HG02588 (cell line): Measurements from ENCODE around the gene SLC11A2.
"Not testable (repeated sequence)": the region's sequence is repeated elsewhere in the genome, so short reads cannot be mapped to it uniquely, and the experiment has no call there.

Experiments
- ATAC-seq: cut with Tn5 transposase; IDR thresholded peaks from one replicate; pipeline ENCODE4 v1.9.1; 2021; ENCODE audit warnings: mild to moderate bottlenecking, moderate library complexity; ENCODE audit not compliant: unreplicated experiment

The SLC11A2 gene

DNA sequence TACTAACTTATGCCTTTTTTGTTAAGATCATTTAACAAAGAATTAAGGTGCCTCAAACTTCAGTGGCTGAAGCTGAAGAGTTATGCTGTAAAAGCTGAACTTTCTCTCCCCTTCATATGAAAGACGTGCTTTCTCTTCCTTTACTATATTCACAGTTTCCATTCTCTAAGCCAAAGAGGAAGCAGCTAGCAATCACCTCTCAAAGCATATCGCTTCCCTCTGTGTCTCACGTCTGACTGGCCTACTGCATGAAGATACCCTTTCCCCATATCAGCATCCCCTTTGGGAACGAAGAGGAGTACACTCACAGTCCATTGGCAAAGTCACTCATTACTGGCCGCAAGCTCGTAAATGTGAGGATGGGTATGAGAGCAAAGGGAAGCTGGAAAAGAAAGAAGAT is 34.9 kb downstream of the SLC11A2 start:
- ATAC-seq: no peak

DNA sequence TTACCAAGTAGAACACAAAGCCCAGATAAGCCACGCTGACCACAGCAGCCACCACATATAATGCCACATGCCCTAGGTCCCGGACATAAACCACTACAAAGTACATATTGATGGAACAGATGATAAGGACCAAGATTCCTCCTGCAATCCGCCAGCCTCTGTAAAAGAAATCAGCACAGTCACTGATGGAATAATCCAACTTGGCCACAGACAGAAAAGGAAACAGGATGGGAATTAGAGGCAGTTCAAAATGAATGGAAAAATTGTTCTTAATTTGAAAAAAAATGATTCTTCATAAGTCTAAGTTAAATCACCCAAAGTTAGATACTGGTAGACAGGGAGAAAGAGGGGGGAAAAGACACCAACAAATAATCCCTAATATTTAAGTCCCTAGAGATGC is 35.4 kb downstream of the SLC11A2 start:
- ATAC-seq: no peak

DNA sequence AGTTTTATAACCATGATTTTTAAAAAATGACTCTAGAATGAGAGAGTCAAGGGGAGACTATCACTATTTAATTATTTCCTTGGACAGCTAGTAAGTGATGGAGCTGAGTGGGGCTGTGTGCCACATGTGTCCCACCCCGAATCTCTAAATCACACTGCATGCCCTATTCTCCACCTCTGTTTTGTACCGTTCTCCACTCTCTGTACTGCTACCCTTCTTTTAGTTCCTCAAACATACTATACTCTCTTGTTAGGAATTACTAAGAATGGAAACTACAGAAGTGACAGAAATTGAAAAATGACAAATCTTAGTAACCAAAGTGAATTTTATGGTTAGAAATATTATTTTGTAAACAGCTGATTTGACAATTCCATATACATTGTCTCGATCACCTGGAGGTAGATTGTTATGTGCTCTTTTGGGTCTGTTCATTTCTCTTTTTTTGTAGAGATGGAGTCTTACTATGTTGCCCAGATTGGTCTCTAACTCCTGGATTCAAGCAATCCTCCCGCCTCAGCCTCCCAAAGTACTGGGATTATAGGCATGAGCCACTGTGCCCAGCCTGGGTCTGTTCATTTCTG is 35.9 kb downstream of the SLC11A2 start:
- ATAC-seq: no peak

DNA sequence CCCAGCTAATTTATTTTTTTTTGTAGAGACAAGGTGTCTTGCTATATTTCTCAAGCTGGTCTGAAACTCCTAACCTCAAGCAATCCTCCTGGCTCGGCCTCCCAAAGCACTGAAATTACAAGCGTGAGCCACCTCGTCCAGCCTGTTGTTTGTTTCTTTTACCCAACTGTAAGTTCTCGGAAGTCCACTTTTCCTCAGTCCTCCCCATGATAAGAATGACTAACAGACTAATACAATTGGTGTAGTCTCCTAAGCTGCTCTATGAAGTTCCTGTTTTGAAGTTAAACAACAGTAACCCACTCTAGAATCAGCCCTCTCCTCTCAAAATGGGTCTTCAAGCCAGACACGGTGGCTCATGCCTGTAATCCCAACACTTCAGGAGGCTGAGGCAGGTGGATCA is 37.3 kb downstream of the SLC11A2 start:
- ATAC-seq: no peak

DNA sequence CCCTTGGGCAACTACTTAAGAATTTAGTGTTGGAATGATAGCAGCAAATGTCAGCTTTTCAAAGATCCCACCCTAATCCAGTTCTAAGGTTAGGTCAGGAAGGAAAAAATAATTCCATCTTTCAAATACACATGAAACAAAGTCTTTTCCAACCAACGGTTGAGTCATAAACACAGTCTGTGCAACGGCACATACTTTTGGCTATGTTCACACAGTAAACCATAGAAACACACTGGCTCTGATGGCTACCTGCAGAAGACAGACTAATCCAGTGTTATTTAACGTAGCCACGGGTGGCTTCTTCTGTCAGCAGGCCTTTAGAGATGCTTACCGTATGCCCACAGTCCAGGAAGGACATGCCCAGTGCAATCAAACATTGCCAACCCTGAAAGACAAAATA is 38.1 kb downstream of the SLC11A2 start:
- ATAC-seq: no peak

DNA sequence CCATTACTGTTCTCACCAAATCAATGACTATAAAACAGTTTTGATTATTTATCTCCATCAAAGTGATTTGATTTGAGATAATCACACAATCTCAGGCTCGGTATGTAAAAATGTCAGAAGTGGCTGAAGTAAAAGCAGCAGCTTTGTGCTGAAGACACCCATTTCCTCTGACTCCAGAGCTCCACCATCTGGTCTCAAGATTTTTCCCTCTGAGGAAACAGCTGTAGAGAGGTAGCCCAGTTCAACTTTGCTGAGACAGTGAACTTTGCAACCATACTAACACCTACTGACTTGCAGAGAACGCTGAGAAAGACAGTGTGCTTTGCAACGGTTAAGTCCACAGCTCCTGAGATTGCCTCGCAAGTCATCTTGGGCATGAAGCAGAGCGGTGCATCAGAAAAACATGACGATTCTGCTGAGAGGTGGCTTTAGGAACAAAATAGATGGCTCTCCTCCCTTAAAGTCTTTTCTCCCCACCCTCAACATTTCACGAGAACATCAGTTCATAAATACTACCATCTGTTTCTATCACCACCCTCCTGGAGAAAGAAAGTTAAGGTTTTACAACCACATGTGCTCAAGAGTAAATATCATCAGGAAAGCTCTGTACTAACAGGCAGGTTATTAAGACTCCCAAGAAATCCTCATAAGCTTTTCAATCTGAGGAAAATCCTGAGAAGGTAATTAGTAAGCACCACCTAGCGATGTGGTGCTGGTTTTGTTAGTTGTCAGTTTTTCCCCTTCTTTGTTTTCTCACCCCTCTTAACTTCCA is 39.0 kb downstream of the SLC11A2 start:
- no peak for ATAC-seq

DNA sequence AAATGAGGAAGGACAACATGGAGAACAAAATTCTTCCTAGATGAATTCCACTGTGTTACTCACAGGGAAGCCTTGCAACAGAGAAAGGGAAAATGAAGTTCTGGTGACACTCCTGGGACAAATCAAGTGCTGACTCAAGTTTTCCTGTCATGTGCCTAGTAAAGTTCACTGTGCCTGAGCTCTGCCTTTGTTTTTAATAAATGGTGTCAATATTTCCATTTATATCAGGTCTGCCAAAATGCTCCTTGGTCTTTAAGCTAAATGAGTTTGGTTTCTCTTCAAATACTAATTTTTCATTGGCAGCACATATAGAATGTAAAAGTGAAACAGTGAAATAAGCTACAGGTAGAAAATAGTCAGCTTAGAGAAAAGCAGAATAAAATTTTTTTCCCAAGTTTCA is 40.9 kb downstream of the SLC11A2 start:
- no peak for ATAC-seq

DNA sequence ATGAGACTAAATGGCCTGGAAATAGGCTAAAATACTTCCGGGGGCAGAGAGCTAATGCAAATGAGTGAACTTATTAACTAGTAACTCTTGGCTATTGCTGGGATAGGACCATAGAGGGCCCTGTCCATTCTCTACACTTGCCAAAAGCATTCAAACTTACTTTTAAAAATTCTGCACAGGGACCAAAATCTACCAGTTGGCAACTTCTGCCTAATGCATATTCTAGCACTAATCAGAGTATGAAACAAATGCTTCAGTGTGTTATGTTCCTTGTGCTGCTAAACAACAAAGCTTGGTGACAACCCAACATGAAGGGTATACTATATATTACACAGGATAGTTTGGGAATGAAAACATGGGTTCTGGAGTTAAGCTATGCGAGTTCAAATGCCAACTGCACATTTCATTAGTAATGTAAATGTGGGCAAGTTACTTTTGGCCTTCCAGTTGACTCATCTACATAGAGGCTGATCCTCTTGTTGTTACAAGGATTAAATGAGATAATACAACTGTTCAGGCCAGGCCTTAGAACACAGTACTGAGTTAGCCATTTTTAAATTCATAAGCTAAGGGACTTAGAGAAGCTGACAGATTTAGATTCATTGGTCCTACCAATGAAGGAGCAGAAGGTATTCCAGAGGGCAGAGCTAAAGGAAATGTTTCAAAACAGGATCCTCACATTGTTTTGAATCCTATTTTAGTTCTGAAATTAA is 41.4 kb downstream of the SLC11A2 start:
- no peak for ATAC-seq

DNA sequence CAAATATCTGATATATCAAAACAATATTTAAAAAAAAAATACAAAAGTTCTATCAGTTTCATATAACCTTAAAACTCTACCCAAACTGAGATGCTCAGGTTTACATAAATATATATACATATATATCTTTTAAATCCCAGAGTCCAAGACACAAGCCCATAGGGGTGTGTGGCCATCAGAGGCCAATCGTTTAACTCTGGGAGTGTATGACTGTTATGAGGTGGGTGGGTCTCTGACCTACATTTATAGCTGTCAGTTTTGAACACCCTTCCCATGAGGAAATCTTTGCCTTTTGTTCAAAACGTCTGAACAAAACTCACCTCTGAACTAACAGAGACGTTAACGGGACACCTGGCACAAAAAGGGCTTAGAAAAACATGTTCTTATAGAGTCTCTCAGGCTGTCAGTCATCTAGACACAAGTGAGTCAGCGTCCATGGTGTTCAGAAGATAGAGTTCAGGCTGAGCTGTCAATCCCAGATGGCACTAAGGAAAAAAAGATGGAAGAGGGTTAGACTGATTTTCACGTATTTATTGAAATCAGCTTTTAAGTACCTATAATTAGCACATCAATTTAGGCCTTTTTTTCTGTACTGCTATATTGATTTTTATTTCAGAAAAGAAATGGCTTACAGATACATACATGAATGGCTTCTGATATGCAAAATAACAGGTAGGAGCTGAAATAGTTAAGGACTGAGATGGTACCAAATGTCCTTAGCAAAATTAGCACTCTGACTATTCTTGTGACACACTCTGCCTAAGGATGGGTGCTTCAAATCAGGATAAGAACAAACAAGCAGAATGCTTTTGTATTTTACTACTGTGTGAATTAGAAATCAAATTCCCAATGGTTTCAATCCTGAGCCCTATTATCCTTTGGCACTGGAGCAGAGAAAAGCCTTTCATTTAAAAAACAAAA is 44.6 kb downstream of the SLC11A2 start:
- no peak for ATAC-seq

DNA sequence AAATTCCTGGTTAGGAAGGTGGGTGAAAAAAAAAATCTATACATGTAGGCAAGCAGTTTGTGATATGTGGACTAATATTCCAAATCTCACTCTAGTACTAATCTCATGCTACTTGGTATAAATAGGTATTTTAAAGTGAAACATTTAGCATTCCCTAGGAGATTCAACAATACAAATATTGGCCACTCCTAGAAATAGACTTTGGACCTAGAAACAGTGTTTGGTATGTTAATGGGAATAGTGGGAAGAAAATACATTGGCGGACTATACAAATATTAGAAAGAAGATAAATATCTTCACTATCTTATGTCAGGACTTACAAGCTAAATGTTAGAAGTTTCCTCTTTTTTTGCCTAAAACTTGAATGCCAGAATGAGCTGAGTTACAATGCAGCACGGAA is 45.6 kb downstream of the SLC11A2 start:
- ATAC-seq: no peak

DNA sequence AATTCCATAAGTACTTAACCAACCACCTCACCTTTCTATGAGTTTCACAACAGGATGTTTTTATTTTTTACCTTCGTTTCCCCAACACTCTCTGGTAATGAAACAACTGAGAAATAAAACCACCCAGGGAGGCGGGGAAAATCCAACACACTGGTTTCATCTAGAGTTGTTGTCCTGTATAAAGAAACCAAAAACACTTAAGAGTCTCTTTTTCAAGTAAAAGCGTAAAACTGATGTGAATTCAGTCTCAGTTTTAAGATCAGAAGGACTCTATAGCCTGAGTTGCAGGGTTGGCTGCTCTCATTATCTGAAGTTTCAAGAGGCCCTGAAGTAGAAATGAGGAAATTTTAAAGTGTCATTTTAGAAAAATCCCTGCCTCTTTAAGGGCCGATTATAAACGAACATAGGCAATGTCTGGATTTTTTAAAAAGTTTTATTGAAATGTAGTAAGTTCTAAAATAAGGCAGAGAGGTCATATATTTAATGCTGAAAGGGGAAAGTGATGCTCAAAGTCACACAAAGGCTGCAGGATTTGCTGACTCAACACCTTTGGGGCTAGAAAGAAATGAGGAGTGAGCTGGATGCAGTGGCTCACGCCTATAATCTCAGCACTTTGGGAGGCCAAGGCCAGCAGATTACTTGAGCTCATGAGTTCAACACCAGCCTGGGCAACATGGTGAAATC is 46.7 kb downstream of the SLC11A2 start:
- no peak for ATAC-seq

DNA sequence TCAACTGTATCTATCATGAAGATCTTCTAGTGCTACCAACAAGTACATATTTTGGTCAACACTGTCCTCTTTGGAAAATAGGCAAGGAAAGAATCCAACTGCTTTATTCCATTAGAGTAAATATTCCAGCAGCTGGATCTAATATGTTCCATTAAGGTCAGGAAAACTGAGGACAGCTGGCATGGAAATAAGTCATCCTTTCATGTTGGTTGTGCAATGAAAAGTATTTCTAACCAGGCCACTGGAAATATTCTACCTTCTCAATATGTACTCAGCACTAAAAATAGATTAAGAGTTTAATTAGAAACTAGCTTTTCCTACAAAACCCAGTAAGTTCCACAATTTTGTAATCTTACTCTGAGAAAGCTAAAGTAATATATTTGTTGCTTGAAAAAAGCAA is 54.2 kb downstream of the SLC11A2 start:
- ATAC-seq: no peak

DNA sequence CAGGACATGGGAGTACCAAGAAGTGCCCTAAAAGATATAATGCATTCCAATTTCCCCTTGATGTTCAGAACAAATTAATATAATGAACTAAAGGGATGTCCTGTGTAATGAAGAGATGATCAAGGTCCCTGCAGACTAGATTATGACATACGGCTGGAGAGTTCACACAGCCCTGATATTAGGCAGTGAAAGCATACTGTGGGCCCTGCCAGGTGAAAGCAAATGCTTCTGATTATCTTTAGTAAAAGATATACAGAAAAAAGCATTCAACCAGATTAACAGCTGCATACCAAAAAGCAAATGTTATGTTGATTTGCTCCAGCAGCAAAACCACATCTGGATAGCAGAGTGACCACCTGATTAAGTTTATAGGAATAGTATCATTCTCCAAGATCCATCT is 61.8 kb downstream of the SLC11A2 start:
- ATAC-seq: no peak

DNA sequence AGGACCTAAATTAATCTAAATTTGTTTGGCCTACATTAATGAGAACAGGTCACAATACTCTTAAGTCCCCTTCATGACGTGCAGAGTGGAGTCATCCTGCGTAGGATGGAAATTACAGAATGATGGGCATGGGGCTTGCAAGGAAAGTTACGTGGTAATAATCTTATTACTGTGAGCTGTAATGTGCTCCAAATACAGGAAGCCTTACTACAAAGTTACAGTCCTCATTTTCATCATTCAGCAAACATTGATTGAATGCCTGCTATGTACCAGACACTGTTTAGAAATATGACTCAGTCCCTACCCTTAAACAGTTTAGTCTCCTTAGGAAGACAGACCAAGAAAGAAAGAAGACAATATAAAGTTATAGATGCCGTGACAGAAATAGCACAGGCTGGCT is 64.5 kb downstream of the SLC11A2 start:
- no peak for ATAC-seq

DNA sequence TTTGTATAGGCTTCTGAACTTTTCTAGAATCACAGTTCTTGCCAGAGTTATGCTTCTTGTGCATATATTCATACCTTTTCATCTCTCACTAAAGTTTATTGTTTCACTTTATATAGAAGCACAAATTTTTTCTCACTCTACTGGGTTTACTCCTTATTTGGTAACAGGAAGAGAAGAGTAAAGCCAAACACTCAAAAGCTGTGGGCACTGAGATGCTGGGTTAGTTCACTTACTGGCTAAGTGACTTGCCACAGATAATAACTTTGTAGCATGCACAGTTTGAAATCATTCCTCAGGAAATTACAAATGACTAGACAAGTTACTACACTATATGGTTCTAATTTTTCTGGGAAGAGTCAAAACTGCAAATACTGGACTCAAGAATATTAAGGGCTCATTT is 66.1 kb downstream of the SLC11A2 start:
- no peak for ATAC-seq

DNA sequence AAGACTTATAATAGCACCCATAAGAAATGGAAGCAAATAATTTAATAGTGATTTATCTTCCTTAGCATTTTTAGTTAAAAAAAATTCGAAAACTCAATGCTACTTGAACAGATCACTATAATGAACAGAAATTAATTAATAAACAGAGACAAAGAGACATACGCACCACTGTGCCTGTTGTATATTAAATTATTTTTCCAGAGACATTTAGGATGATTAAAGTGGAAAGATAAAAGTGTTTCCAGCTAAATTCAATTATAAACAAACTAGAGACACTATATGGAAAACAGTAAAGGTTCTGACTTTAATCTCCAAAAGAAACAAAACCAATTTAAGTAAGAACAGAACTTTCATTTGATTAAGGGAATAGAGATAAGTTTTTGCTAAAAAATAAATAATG is 70.5 kb downstream of the SLC11A2 start:
- ATAC-seq: no peak

DNA sequence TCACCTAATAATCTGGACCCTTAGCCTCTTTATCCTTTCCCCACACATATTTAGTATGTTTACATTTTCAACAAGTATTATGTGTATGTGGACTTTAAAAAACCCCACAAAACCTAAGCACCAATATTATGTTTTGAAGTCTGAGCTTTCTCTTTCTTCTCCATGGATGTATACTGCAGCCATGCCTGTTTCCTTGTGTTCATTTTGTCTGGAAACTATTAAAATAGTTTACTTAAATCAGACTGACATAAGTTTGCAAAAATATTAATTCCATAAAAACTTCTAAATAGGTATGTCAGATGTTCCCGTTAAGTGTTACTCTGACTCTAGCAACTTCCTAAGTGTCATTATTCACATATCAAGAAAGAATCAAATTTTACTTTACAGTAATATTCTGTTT is 70.9 kb downstream of the SLC11A2 start:
- ATAC-seq: no peak

DNA sequence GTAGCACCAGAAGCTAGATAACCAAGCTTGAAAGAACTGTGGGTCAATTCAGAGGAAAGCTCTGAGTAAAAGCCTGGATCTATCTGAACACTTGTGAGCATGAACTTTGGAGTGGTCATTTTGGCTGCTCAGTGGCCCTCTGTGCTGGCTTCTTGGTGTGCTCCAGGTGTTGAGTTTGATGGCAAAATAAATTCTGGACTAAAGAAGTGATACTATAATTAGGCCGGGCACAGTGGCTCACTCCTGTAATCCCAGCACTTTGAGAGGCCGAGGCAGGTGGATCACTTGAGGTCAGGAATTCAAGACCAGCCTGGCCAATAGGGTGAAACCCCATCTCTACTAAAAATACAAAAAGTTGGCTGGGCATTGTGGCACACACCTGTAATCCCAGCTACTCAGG is 71.4 kb downstream of the SLC11A2 start:
- ATAC-seq: not testable (repeated sequence)

DNA sequence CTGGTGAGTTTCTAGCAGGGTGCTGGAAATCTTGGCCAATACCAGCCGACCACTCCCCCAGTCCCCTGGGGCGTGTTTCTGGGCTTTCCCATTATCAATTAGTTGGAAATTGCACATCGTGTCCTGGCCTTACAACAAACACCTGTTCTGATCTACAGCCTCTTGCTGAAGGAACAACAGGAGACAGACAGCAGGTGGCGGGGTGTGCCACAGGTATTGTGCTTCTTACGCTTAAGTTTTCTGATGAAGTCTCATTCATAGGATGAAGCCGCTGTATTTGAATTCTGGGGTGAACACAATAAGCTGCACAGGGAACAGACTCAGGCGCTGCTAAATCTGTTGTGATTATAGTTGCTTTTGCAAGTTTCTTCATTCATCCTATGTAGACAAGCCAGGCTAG is 73.1 kb downstream of the SLC11A2 start:
- no peak for ATAC-seq

DNA sequence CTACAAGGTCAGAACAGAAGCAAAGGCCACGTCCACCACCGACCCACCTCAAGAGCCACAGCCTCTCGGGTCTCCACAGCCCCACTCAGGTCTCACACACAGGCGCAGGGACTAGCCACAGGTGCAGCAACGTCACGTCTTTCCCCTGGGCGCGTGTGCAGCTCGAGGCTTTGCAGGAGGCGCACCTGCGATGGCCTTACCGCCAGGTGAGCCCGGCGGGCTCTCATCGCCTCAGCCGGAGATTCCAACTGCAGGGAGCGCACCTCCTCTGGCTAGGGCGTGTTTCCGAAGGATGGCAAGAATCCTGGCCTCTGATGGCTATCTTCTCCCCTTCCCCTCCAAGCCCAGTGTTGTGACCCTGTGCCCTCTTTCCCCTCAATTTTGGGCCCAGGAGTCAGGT is 73.7 kb downstream of the SLC11A2 start, which contains the start of gene HIGD1C:
TSS of gene HIGD1C (plus strand) at position 35 of the 400 bp plus-strand sequence. CDS start 1,455 bp downstream, outside the sequence.
- no peak for ATAC-seq
